HEK293T (cell line): ENCODE measurements around the gene RIT2.

Experiments
- CTCF ChIA-PET: fragments of 350-600 bp; formaldehyde crosslinking; extraction: SDS; loops from one replicate; lab custom pipeline; 2021; ENCODE audit warnings: antibody characterized with exemption, inconsistent platforms; lab: Yijun Ruan, JAX
- POLR2A ChIA-PET: fragments of 350-600 bp; formaldehyde crosslinking; extraction: SDS; loops from one replicate; lab custom pipeline; 2020; ENCODE audit warnings: antibody characterized with exemption, inconsistent platforms; lab: Yijun Ruan, JAX
- DNase-seq: peaks from one replicate; pipeline ENCODE4 v3.0.0; 2012; ENCODE audit warnings: mixed read lengths; ENCODE audit errors: extremely low spot score
- ARNT ChIP-seq: fragments of 450-650 bp; IDR thresholded peaks from 2 replicates; pipeline ENCODE4 v1.6.1; 2017; ENCODE audit warnings: mild to moderate bottlenecking
- BHLHE40 ChIP-seq: fragments of 450-650 bp; IDR thresholded peaks from 2 replicates; pipeline ENCODE4 v1.6.1; 2016; ENCODE audit warnings: mild to moderate bottlenecking, moderate library complexity, borderline replicate concordance
- CTBP1 ChIP-seq: fragments of 450-650 bp; IDR thresholded peaks from 2 replicates; pipeline ENCODE4 v1.6.1; 2016; ENCODE audit warnings: borderline replicate concordance
- ELF4 ChIP-seq: fragments of 450-650 bp; IDR thresholded peaks from 2 replicates; pipeline ENCODE4 v1.6.1; 2017; ENCODE audit warnings: antibody characterized with exemption
- FOXA1 ChIP-seq: fragments of 450-650 bp; IDR thresholded peaks from 2 replicates; pipeline ENCODE4 v1.6.1; 2016; ENCODE audit warnings: mild to moderate bottlenecking
- FOXK2 ChIP-seq: fragments of 450-650 bp; IDR thresholded peaks from 2 replicates; pipeline ENCODE4 v1.6.1; 2016; ENCODE audit warnings: mild to moderate bottlenecking
- FOXM1 ChIP-seq: fragments of 450-650 bp; IDR thresholded peaks from 2 replicates; pipeline ENCODE4 v1.6.1; 2017; ENCODE audit warnings: mild to moderate bottlenecking, borderline replicate concordance
- HDGF ChIP-seq: fragments of 450-650 bp; IDR thresholded peaks from 2 replicates; pipeline ENCODE4 v1.6.1; 2017; ENCODE audit warnings: antibody characterized with exemption, borderline replicate concordance
- L3MBTL2 ChIP-seq: fragments of 450-650 bp; conservative IDR thresholded peaks from 2 replicates; pipeline ENCODE4 v1.6.1; 2016; ENCODE audit warnings: mild to moderate bottlenecking
- LEF1 ChIP-seq: fragments of 450-650 bp; IDR thresholded peaks from 2 replicates; pipeline ENCODE4 v1.6.1; 2017; ENCODE audit warnings: mild to moderate bottlenecking, borderline replicate concordance
- NFRKB ChIP-seq: fragments of 450-650 bp; IDR thresholded peaks from 2 replicates; pipeline ENCODE4 v1.6.1; 2016; ENCODE audit warnings: mild to moderate bottlenecking, moderate library complexity
- PKNOX1 ChIP-seq: fragments of 450-650 bp; IDR thresholded peaks from 2 replicates; pipeline ENCODE4 v1.6.1; 2016
- SP1 ChIP-seq: fragments of 450-650 bp; IDR thresholded peaks from 2 replicates; pipeline ENCODE4 v1.6.1; 2017
- SUZ12 ChIP-seq: fragments of 450-650 bp; IDR thresholded peaks from 2 replicates; pipeline ENCODE4 v1.6.1; 2016; ENCODE audit warnings: mild to moderate bottlenecking
- TARDBP ChIP-seq: fragments of 450-650 bp; IDR thresholded peaks from 2 replicates; pipeline ENCODE4 v1.6.1; 2016
- ZNF384 ChIP-seq: fragments of 450-650 bp; IDR thresholded peaks from 2 replicates; pipeline ENCODE4 v1.6.1; 2016

The RIT2 gene

DNA sequence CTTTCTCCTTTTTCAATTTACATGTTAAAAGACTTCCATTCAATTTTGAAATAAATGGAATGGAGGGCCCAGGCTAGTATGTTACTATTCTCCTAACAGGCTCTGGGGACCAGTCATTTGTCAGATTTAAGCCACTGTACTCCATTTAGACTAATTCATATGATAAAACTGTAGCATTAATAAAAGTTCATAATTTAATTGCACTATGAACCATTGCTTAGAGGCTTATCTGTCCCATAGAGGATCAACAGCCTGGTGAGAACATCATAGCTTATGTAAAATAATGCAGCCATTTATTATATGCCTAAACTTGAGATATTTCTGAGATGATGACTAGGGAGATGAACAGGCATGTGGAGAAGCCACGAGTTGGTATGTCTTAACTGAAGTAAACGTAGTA, 156.0 kb downstream of the RIT2 start:
- no peak for DNase-seq
- ChIA-PET CTCF (no interaction called here), POLR2A (no interaction called here)
- TF ChIP-seq CTBP1 (no peak), PKNOX1 (no peak)

- DNase-seq = no peak
- no peak for TF ChIP-seq BHLHE40
- no peak for TF ChIP-seq NFRKB
- no peak for TF ChIP-seq ZNF384
- no peak for TF ChIP-seq TARDBP
- TF ChIP-seq SP1 = no peak
- no peak for TF ChIP-seq PKNOX1
- no peak for TF ChIP-seq ARNT
- no peak for TF ChIP-seq FOXA1
- ChIA-PET CTCF (no interaction called here), POLR2A (no interaction called here)
These were observed 157.1 kb downstream of the RIT2 start for GRCh38 chr18:42958353-42958752.

DNA sequence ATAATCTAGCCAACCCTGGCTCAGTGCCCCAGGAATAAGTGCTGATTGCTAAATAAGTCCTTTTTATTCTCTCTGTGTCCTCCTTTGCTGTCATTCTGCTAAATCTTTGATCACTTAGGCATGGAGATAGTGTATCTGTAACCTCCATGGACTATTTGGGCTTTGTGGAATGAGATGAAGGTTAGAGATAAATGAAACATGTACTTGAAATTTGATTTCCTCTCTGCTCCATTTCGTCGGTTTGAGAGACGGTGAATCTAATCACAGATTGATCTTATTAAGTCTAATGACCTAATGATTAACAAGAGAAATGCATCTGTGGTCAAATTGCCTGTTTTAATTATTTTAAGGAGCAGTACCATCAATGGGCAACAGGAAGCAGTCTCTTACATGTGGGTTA, 159.2 kb downstream of the RIT2 start:
- ChIA-PET POLR2A (no interaction called here), CTCF (no interaction called here)
- DNase-seq = no peak
- no peak for TF ChIP-seq TARDBP
- no peak for TF ChIP-seq NFRKB
- TF ChIP-seq FOXA1 = no peak
- TF ChIP-seq ZNF384 = no peak
- TF ChIP-seq FOXK2 = no peak
- TF ChIP-seq L3MBTL2 = no peak

DNA sequence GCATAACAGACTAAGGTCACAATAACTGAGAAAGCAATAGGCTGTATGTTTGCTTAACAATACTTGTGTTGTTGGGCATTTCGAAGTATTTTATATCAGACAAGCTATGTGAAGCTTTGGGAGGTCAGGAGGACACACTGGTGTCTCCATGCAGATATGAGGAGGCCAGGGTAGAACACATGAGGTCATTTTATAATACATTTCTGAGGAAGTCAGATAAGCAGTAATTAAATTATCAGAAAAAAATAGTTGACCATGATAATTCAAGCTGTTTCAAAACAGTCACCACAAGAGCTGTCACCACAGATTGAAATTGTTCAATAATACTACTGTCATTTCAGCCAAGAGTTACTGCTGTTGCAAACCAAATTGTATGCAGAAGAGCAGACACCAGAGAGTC, 160.6 kb downstream of the RIT2 start:
- ChIA-PET CTCF (no interaction called here), POLR2A (no interaction called here)
- DNase-seq = no peak
- no peak for TF ChIP-seq BHLHE40

- CTCF ChIA-PET = no interaction called here
- DNase-seq = no peak
- POLR2A ChIA-PET = no interaction called here
- TF ChIP-seq ZNF384 (no peak), CTBP1 (no peak), SUZ12 (no peak)
These were observed 162.2 kb downstream of the RIT2 start for GRCh38 chr18:42953306-42953705.

GRCh38 chr18:42950732-42951131, 164.8 kb downstream of the RIT2 start:
- CTCF ChIA-PET = no interaction called here
- POLR2A ChIA-PET = no interaction called here
- no peak for DNase-seq
- no peak for TF ChIP-seq TARDBP
- TF ChIP-seq NFRKB = no peak
- TF ChIP-seq ARNT = no peak
- TF ChIP-seq BHLHE40 = no peak
- no peak for TF ChIP-seq PKNOX1
- TF ChIP-seq FOXA1 = no peak
- TF ChIP-seq LEF1 = no peak
- no peak for TF ChIP-seq ZNF384
- TF ChIP-seq CTBP1 = no peak
- TF ChIP-seq L3MBTL2 = no peak
- TF ChIP-seq ELF4 = no peak
- no peak for TF ChIP-seq SP1
- no peak for TF ChIP-seq FOXM1
- TF ChIP-seq SUZ12 = no peak
- TF ChIP-seq FOXK2 = no peak
- no peak for TF ChIP-seq HDGF

GRCh38 chr18:42948831-42949230, 166.7 kb downstream of the RIT2 start:
- POLR2A ChIA-PET = no interaction called here
- no peak for DNase-seq
- CTCF ChIA-PET = no interaction called here
- TF ChIP-seq FOXM1 (no peak), LEF1 (no peak), FOXK2 (no peak), CTBP1 (no peak), HDGF (no peak), TARDBP (no peak)

GRCh38 chr18:42941860-42942259, 173.6 kb downstream of the RIT2 start:
- ChIA-PET POLR2A (no interaction called here), CTCF (no interaction called here)
- no peak for DNase-seq
- TF ChIP-seq PKNOX1 = no peak
- TF ChIP-seq ELF4 = no peak
- no peak for TF ChIP-seq SP1
- no peak for TF ChIP-seq TARDBP
- TF ChIP-seq FOXM1 = no peak
- TF ChIP-seq HDGF = no peak
- no peak for TF ChIP-seq LEF1
- no peak for TF ChIP-seq FOXA1
- no peak for TF ChIP-seq SUZ12
- no peak for TF ChIP-seq NFRKB
- no peak for TF ChIP-seq FOXK2
- TF ChIP-seq L3MBTL2 = no peak
- no peak for TF ChIP-seq ZNF384
